Stimulated activated CD4-positive, alpha-beta T cell treated with anti-CD3 and anti-CD28 coated beads, Interleukin-15, amount 100 ng/mL, for 48 hours (primary cell): ENCODE results near the gene NPEPPS.
"Not testable (repeated sequence)": the region's sequence is repeated elsewhere in the genome, so short reads cannot be mapped to it uniquely, and the experiment has no call there.

Experiments
- DNase-seq, 2 donors: peaks; one replicate each; pipeline ENCODE4 v3.0.0-alpha.2; 2020; ENCODE audit warnings: low read depth in 2 of 2

The NPEPPS gene

GRCh38 chr17:47561698-47562405 is 30.9 kb downstream of the NPEPPS start:
- DNase-seq = not testable (repeated sequence)

- not testable (repeated sequence) for DNase-seq
Measured at GRCh38 chr17:47562406-47562705, 31.4 kb downstream of the NPEPPS start.

GRCh38 chr17:47567261-47567660 is 36.4 kb downstream of the NPEPPS start:
- not testable (repeated sequence) for DNase-seq

- DNase-seq = not testable (repeated sequence)
Measured at GRCh38 chr17:47572561-47572960, 41.7 kb downstream of the NPEPPS start.

GRCh38 chr17:47582416-47582815 is 51.5 kb downstream of the NPEPPS start:
- DNase-seq = not testable (repeated sequence)

GRCh38 chr17:47586378-47587055 is 55.6 kb downstream of the NPEPPS start:
- DNase-seq = not testable (repeated sequence)

- not testable (repeated sequence) for DNase-seq
Measured at GRCh38 chr17:47593522-47593921, 62.6 kb downstream of the NPEPPS start.

- DNase-seq = no peak
Measured at GRCh38 chr17:47603830-47604597, 73.1 kb downstream of the NPEPPS start.

GRCh38 chr17:47604598-47604927 is 73.7 kb downstream of the NPEPPS start:
- DNase-seq = no peak

- no peak for DNase-seq
Measured at GRCh38 chr17:47605011-47605410, 74.1 kb downstream of the NPEPPS start.

- DNase-seq = no peak
Measured at GRCh38 chr17:47607481-47607880, 76.6 kb downstream of the NPEPPS start.

- DNase-seq = no peak
Measured at GRCh38 chr17:47611372-47612350, 80.8 kb downstream of the NPEPPS start.

- no peak for DNase-seq
Measured at GRCh38 chr17:47615766-47616424, 85.0 kb downstream of the NPEPPS start.

GRCh38 chr17:47618410-47618809 is 87.5 kb downstream of the NPEPPS start:
- DNase-seq = no peak

- no peak for DNase-seq
Measured at GRCh38 chr17:47620503-47621245, 89.8 kb downstream of the NPEPPS start.

GRCh38 chr17:47621293-47622179 is 90.6 kb downstream of the NPEPPS start:
- no peak for DNase-seq

- no peak for DNase-seq
Measured at GRCh38 chr17:47622180-47622549, 91.3 kb downstream of the NPEPPS start.

GRCh38 chr17:47624727-47625068 is 93.8 kb downstream of the NPEPPS start:
- DNase-seq = no peak

- no peak for DNase-seq
Measured at GRCh38 chr17:47628014-47628566, 97.2 kb downstream of the NPEPPS start.
